Glomerular visceral epithelial cell (primary cell): ENCODE data around the gene CLVS2.

ENCODE experiments used
- DNase-seq: peaks from one replicate; pipeline ENCODE4 v3.0.0-alpha.2; 2016; ENCODE audit errors: extremely low spot score

CLVS2 gene

GRCh38 chr6:123024976-123025375 is 28.9 kb downstream of the CLVS2 start:
- no peak for DNase-seq

- DNase-seq: no peak
Observed at GRCh38 chr6:123027408-123027807, 31.4 kb downstream of the CLVS2 start.

GRCh38 chr6:123028263-123028662 is 32.2 kb downstream of the CLVS2 start:
- DNase-seq: no peak

- DNase-seq: no peak
Observed at GRCh38 chr6:123030282-123030681, 34.2 kb downstream of the CLVS2 start.

GRCh38 chr6:123036648-123037047 is 40.6 kb downstream of the CLVS2 start:
- DNase-seq: no peak

GRCh38 chr6:123039431-123039830 is 43.4 kb downstream of the CLVS2 start:
- DNase-seq: no peak

- no peak for DNase-seq
Observed at GRCh38 chr6:123042401-123042800, 46.4 kb downstream of the CLVS2 start.

- DNase-seq: no peak
Observed at GRCh38 chr6:123044341-123044860, 48.4 kb downstream of the CLVS2 start.

GRCh38 chr6:123053602-123054225 is 57.7 kb downstream of the CLVS2 start:
- no peak for DNase-seq

GRCh38 chr6:123055256-123055655 is 59.2 kb downstream of the CLVS2 start:
- no peak for DNase-seq

GRCh38 chr6:123062670-123063069 is 66.6 kb downstream of the CLVS2 start:
- DNase-seq: no peak

- no peak for DNase-seq
Observed at GRCh38 chr6:123064038-123064437, 68.0 kb downstream of the CLVS2 start.

- no peak for DNase-seq
Observed at GRCh38 chr6:123074616-123075015, 78.6 kb downstream of the CLVS2 start.

- DNase-seq: no peak
Observed at GRCh38 chr6:123085403-123085802, 89.4 kb downstream of the CLVS2 start.

- DNase-seq: no peak
Observed at GRCh38 chr6:123089226-123089625, 93.2 kb downstream of the CLVS2 start.

GRCh38 chr6:123091091-123091895 is 95.3 kb downstream of the CLVS2 start:
- DNase-seq: no peak

- DNase-seq: no peak
Observed at GRCh38 chr6:123091896-123092271, 95.8 kb downstream of the CLVS2 start.

GRCh38 chr6:123094795-123095194 is 98.8 kb downstream of the CLVS2 start:
- DNase-seq: no peak

- no peak for DNase-seq
Observed at GRCh38 chr6:123105561-123105960, 109.5 kb downstream of the CLVS2 start.

GRCh38 chr6:123116370-123116769 is 120.3 kb downstream of the CLVS2 start:
- no peak for DNase-seq

- DNase-seq: no peak
Observed at GRCh38 chr6:123117145-123117908, 121.3 kb downstream of the CLVS2 start.

GRCh38 chr6:123118811-123119210 is 122.8 kb downstream of the CLVS2 start:
- DNase-seq: no peak
